ENCODE measurements around the gene SURF6. TPM values are rescaled to one million over a fixed set of nuclear protein-coding genes. Genes with fewer than 3 reads are reported as not detected.
"Not testable (repeated sequence)": the region's sequence is repeated elsewhere in the genome, so short reads cannot be mapped to it uniquely, and the experiment has no call there.

The SURF6 gene
- polyA plus RNA-seq (ENCODE audit: insufficient read length in 12 of 12) = 10 to 100 TPM in 11 of 12 donors, not detected in 1; 14.3 to 32.6 (median 18.6) TPM
- long read RNA-seq, donor 1, full-length matches to known transcripts = 14 of 14 reads
- long read RNA-seq, donor 1, partial matches to known transcripts = 0 of 14 reads
- long read RNA-seq, donor 1, other reads (novel, unspliced or antisense) = 0 of 14 reads
- long read RNA-seq, donor 2, full-length matches to known transcripts = 3 of 3 reads
- long read RNA-seq, donor 2, partial matches to known transcripts = 0 of 3 reads
- long read RNA-seq, donor 2, other reads (novel, unspliced or antisense) = 0 of 3 reads
- long read RNA-seq, donor 3, full-length matches to known transcripts = 2 of 2 reads
- long read RNA-seq, donor 3, partial matches to known transcripts = 0 of 2 reads
- long read RNA-seq, donor 3, other reads (novel, unspliced or antisense) = 0 of 2 reads
- long read RNA-seq, donor 4, full-length matches to known transcripts = 2 of 2 reads
- long read RNA-seq, donor 4, partial matches to known transcripts = 0 of 2 reads
- long read RNA-seq, donor 4, other reads (novel, unspliced or antisense) = 0 of 2 reads
- long read RNA-seq, donor 5 = 0 reads
- long read RNA-seq, donor 6, full-length matches to known transcripts = 2 of 2 reads
- long read RNA-seq, donor 6, partial matches to known transcripts = 0 of 2 reads
- long read RNA-seq, donor 6, other reads (novel, unspliced or antisense) = 0 of 2 reads
- long read RNA-seq, donor 7, full-length matches to known transcripts = 3 of 3 reads
- long read RNA-seq, donor 7, partial matches to known transcripts = 0 of 3 reads
- long read RNA-seq, donor 7, other reads (novel, unspliced or antisense) = 0 of 3 reads
- long read RNA-seq, donor 8, full-length matches to known transcripts = 11 of 11 reads
- long read RNA-seq, donor 8, partial matches to known transcripts = 0 of 11 reads
- long read RNA-seq, donor 8, other reads (novel, unspliced or antisense) = 0 of 11 reads
- long read RNA-seq, donor 9, full-length matches to known transcripts = 7 of 7 reads
- long read RNA-seq, donor 9, partial matches to known transcripts = 0 of 7 reads
- long read RNA-seq, donor 9, other reads (novel, unspliced or antisense) = 0 of 7 reads
- long read RNA-seq, donor 10, full-length matches to known transcripts = 12 of 12 reads
- long read RNA-seq, donor 10, partial matches to known transcripts = 0 of 12 reads
- long read RNA-seq, donor 10, other reads (novel, unspliced or antisense) = 0 of 12 reads
- long read RNA-seq, donor 11, full-length matches to known transcripts = 7 of 7 reads
- long read RNA-seq, donor 11, partial matches to known transcripts = 0 of 7 reads
- long read RNA-seq, donor 11, other reads (novel, unspliced or antisense) = 0 of 7 reads

- peak; percentile 88 for DNase-seq
These were observed at the start of gene SURF6 for GRCh38 chr9:133335924-133336811. TSS of gene SURF6 (minus strand) at chr9:133336188. CDS start at chr9:133336132, 56 bp downstream.

- no peak for DNase-seq
These were observed 49.5 kb upstream of the SURF6 start for GRCh38 chr9:133385452-133385851.

GRCh38 chr9:133384736-133385321 is 48.8 kb upstream of the SURF6 start:
- no peak for DNase-seq

- no peak for DNase-seq
These were observed 47.5 kb upstream of the SURF6 start for GRCh38 chr9:133383438-133383837.

GRCh38 chr9:133382507-133383141 is 46.6 kb upstream of the SURF6 start:
- DNase-seq = no peak

GRCh38 chr9:133380734-133381133 is 44.7 kb upstream of the SURF6 start:
- DNase-seq = no peak

GRCh38 chr9:133379153-133380086 is 43.4 kb upstream of the SURF6 start:
- no peak for DNase-seq

- no peak for DNase-seq
These were observed 42.5 kb upstream of the SURF6 start for GRCh38 chr9:133378408-133378962.

GRCh38 chr9:133377721-133378216 is 41.8 kb upstream of the SURF6 start:
- DNase-seq = no peak

GRCh38 chr9:133377280-133377679 is 41.3 kb upstream of the SURF6 start:
- DNase-seq = not testable (repeated sequence)

GRCh38 chr9:133375724-133376654 is 40.0 kb upstream of the SURF6 start, which contains the start of the genes STKLD1 and SURF4:
TSS of gene STKLD1 (plus strand) at chr9:133376366. CDS start at chr9:133376474, 108 bp downstream.
TSS of gene SURF4 (minus strand) at chr9:133376060. CDS start at chr9:133375969, 91 bp downstream.
- DNase-seq = peak; percentile 95

GRCh38 chr9:133375116-133375723 is 39.2 kb upstream of the SURF6 start:
- peak; percentile 29 for DNase-seq

GRCh38 chr9:133374612-133375115 is 38.7 kb upstream of the SURF6 start:
- no peak for DNase-seq

- no peak for DNase-seq
These were observed 36.2 kb upstream of the SURF6 start for GRCh38 chr9:133372144-133372543.

GRCh38 chr9:133371261-133371711 is 35.3 kb upstream of the SURF6 start:
- no peak for DNase-seq

- no peak for DNase-seq
These were observed 34.7 kb upstream of the SURF6 start for GRCh38 chr9:133370685-133371084.

All from muscle of arm (tissue), 14 donors.